Measurements from ENCODE around the gene MBNL2.

GRCh38 chr13:97259410-97259797, 37.3 kb downstream of the MBNL2 start:
- no peak for TF ChIP-seq ZNF138 (CRISPR knock-in tag; conservative IDR thresholded peaks at IDR 0.05)
- no peak for TF ChIP-seq ZNF121 (CRISPR knock-in tag; IDR thresholded peaks at IDR 0.05)
- TF ChIP-seq CTCF (IDR thresholded peaks at IDR 0.05) = no peak
